Gastroesophageal sphincter (tissue), 3 donors: ENCODE results near the gene SPEM3.

Source experiments
- EP300 ChIP-seq: sonication (generic); formaldehyde crosslinking; IDR thresholded peaks from one replicate; pipeline ENCODE4 v1.6.1; 2017; ENCODE audit warnings: antibody characterized with exemption, mild to moderate bottlenecking
- POLR2A ChIP-seq, 2 donors: fragments of 450-650 bp; IDR thresholded peaks; one replicate each; pipeline ENCODE4 v1.6.1; 2017; ENCODE audit warnings: antibody characterized with exemption in 2 of 2, mild to moderate bottlenecking in 2 of 2, moderate library complexity in 1 of 2
- POLR2AphosphoS5 ChIP-seq: sonication (generic); formaldehyde crosslinking; IDR thresholded peaks from one replicate; pipeline ENCODE4 v1.6.1; 2017; ENCODE audit warnings: antibody characterized with exemption
- TF ChIP-seq, protein P1 (sequence below), 4 experiments: fragments of 200-600 bp in 2 of 4; fragments of 450-650 bp in 2 of 4; sonication (generic) in 1 of 4; IDR thresholded peaks; one replicate each; pipeline ENCODE4 v1.5.1; 2017 to 2019; ENCODE audit warnings: antibody characterized with exemption in 4 of 4, mild to moderate bottlenecking in 2 of 4, moderate library complexity in 2 of 4

DNA sequence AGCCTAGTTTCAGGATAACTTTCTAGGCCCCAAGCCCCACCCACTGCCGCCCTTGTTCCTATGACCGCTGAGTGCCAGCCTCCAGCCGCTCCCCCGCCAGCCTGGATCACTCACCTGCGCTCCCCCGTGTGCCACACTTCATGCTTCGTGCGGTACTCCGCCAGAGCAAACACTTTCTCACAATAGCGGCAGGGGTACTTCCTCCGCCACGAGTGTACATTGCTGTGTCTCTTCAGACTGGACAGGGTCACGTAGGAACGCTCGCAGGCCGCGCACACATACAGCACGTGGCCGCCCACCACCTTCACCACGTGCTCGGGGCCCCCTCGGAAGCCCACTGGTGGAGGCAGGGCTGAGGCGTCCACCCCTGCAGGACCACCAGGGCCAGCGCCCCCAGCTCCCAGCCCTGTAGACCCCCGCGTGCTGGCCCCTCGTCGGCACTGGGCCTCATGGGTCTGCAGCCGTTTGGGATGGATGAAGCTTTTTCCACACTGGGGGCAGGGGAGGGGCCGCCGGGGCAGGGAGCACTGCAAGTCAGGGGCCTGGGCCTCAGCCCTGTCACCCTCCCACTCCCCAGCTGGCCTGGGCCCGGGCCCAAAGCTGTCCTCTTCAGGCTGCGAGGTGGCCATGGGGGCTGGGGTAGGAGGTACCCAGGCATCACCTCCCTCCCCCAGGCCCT is 37.1 kb downstream of the SPEM3 start:
- TF ChIP-seq, protein P1, sequence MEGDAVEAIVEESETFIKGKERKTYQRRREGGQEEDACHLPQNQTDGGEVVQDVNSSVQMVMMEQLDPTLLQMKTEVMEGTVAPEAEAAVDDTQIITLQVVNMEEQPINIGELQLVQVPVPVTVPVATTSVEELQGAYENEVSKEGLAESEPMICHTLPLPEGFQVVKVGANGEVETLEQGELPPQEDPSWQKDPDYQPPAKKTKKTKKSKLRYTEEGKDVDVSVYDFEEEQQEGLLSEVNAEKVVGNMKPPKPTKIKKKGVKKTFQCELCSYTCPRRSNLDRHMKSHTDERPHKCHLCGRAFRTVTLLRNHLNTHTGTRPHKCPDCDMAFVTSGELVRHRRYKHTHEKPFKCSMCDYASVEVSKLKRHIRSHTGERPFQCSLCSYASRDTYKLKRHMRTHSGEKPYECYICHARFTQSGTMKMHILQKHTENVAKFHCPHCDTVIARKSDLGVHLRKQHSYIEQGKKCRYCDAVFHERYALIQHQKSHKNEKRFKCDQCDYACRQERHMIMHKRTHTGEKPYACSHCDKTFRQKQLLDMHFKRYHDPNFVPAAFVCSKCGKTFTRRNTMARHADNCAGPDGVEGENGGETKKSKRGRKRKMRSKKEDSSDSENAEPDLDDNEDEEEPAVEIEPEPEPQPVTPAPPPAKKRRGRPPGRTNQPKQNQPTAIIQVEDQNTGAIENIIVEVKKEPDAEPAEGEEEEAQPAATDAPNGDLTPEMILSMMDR (IDR thresholded peaks at IDR 0.05), result no peak
- TF ChIP-seq EP300 (no peak), POLR2AphosphoS5 (no peak), POLR2A (IDR thresholded peaks at IDR 0.05) (no peak)
